Natural killer cell (primary cell): Measurements from ENCODE around the gene CACNA1C. TPM values are rescaled to one million over a fixed set of nuclear protein-coding genes. Genes with fewer than 3 reads are reported as not detected.

ENCODE experiments used
- ATAC-seq, 3 donors: fragments of 150-1000 bp in 2 of 3; fragments of 200-7000 bp in 1 of 3; cut with Tn5 transposase; 1 replicate in 1 of 3; 2 replicates in 2 of 3; pipeline ENCODE4 v1.10.0; 2021; ENCODE audit warnings: mild to moderate bottlenecking in 2 of 3, moderate library complexity in 2 of 3
- DNase-seq, 2 donors: peaks; one replicate each; pipeline versions ENCODE4 v3.0.0 to v3.0.0-alpha.2; 2013 to 2021; ENCODE audit warnings: mixed read lengths in 1 of 2
- H3K27ac ChIP-seq: one replicate; pipeline ENCODE4 v1.5.1; 2013; ENCODE audit warnings: mild to moderate bottlenecking, low read length
- H3K27me3 ChIP-seq: one replicate; pipeline ENCODE4 v1.6.1; 2013; ENCODE audit warnings: low read length; ENCODE audit not compliant: control insufficient read depth, insufficient read depth
- H3K36me3 ChIP-seq: one replicate; pipeline ENCODE4 v1.6.1; 2013; ENCODE audit warnings: low read length; ENCODE audit not compliant: control insufficient read depth, insufficient read depth
- H3K4me1 ChIP-seq: one replicate; pipeline ENCODE4 v1.6.1; 2013; ENCODE audit warnings: low read length; ENCODE audit not compliant: control insufficient read depth, insufficient read depth
- H3K4me3 ChIP-seq: one replicate; pipeline ENCODE4 v1.5.1; 2013; ENCODE audit warnings: low read length
- H3K9me3 ChIP-seq: one replicate; pipeline ENCODE4 v1.6.1; 2013; ENCODE audit warnings: low read length; ENCODE audit not compliant: control insufficient read depth, insufficient read depth
- H3K27ac Mint-ChIP-seq, 2 donors: one replicate each; pipeline ENCODE4 v1.8.0; 2022; ENCODE audit warnings: mild to moderate bottlenecking in 2 of 2, mixed read lengths in 2 of 2, moderate library complexity in 1 of 2
- H3K27me3 Mint-ChIP-seq, 2 donors: one replicate each; pipeline ENCODE4 v1.8.0; 2022; ENCODE audit warnings: low read depth in 2 of 2, mixed read lengths in 2 of 2
- H3K36me3 Mint-ChIP-seq: one replicate; pipeline ENCODE4 v1.8.0; 2022; ENCODE audit warnings: mixed read lengths
- H3K4me1 Mint-ChIP-seq, 2 donors: one replicate each; pipeline ENCODE4 v1.8.0; 2022; ENCODE audit warnings: mixed read lengths in 2 of 2
- H3K4me3 Mint-ChIP-seq: one replicate; pipeline ENCODE4 v1.8.0; 2022; ENCODE audit warnings: mild to moderate bottlenecking, moderate library complexity, mixed read lengths
- H3K9me3 Mint-ChIP-seq, 2 donors: one replicate each; pipeline ENCODE4 v1.8.0; 2022; ENCODE audit warnings: mixed read lengths in 2 of 2
- CTCF ChIP-seq: fragments of 200-600 bp; IDR thresholded peaks from one replicate; pipeline ENCODE4 v1.8.0; 2022; ENCODE audit warnings: antibody characterized with exemption
- WGBS: methylation state at CpG from one replicate; pipeline ENCODE4 v1.1.7; 2013; ENCODE audit warnings: missing lambda C conversion rate; ENCODE audit not compliant: insufficient coverage; 5-methylcytosine and 5-hydroxymethylcytosine counted together
- intact Hi-C: fragments of 100-400 bp; cut with micrococcal nuclease; formaldehyde crosslinking; loops from one replicate; pipeline ENCODE4 v1.14.2; 2022
- total RNA-seq, 4 donors: library from RNA; stranded (reverse); fragments of 120-200 nt in 1 of 4; gene quantifications; one replicate each; pipeline versions ENCODE4 v1.2.3 to v1.2.4, GENCODE V29; 2013 to 2022

The CACNA1C gene
- total RNA-seq, 3 donors from 2014 or later (not counting 1 experiment from before 2014, with no cell fraction given) = 0.07 to 0.35 (median 0.08) TPM

DNA sequence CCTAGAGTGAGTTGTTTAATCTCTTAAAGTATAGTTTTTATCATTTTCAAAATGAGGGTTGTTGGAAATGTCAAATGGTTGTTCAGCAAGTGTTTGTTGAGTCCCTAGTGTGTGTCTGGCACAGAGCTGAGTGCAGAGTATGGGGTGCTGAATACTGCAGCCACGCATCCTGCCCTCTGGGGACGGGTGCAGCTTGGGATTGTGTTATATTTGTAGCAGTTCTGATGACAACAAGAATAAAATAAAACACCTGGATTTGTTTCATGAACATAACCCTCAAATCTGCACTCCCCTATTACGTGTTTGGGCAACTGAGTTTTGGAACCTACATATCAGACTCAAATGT is 127.9 kb downstream of the CACNA1C start:
- Histone ChIP-seq H3K27me3 (no peaks in the 10 kb centered on the region), H3K4me1 (no peaks in the 10 kb centered on the region), H3K4me3 (no peak overlapping the region), H3K36me3 (no peaks in the 10 kb centered on the region), H3K27ac (no peak overlapping the region), H3K9me3 (no peaks in the 10 kb centered on the region)
- no peak overlapping the region for H3K4me3 Mint-ChIP-seq
- no peak overlapping the region for H3K27ac Mint-ChIP-seq
- H3K4me1 Mint-ChIP-seq = peaks cover 0 to 5% of the 10 kb centered on the region in 2 donors
- WGBS = 100% methylated on average over 1 of the region's 3 CpGs
- H3K36me3 Mint-ChIP-seq = no peaks in the 10 kb centered on the region
- no peaks in the 10 kb centered on the region for H3K9me3 Mint-ChIP-seq
- ATAC-seq (no peak), DNase-seq (no peak)
- intact Hi-C loops = no loop called here
- peaks cover 16% of the 10 kb centered on the region in 2 donors for H3K27me3 Mint-ChIP-seq
- TF ChIP-seq CTCF = no peak

DNA sequence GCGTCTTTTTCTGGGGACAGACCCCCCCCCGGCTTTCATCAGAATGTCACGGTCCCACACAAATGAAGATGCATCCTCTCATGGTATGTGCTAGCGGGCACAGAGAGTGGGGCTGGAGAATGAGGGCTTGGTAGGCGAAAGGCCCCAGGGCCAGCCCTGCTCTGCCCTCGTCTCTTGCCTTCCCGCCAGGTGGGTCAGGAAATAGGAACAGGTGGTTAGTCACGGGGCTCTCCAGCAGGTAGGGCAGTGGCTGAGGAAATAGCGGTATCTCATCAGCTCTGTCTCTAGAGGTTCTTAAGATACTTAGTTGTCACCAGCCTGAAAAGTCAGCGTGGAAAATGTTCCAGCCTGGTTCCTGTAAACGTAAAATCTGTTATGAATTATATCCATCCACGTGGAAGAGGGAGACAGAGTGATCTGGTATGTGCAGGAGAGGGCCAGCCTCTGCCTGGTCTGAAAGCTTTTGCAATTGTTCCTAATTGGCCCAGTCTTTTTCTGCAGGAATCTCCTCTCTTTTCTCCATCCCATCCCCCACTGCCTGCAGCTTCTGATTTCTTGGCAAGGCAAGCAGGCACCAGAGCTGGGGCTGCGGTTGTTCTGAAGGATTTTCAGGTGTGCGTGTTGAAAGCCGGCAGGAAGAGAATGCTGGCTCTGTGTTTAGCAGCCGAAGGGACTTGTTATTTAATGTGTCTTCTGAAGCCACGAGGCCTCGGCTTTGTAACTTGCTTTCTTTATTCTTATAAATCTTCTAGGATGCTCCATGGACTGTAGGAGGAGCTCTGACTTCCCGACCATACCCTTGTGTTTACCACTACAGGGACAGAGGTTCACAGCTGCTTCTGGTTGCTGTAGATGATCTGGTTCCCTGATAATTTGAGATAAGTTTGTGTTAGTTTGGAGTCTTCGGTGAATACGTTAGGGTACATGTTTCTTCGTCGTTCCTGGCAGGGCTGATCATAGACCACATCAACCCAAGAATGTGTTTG is 131.1 kb downstream of the CACNA1C start:
- Mint-ChIP-seq H3K36me3 (no peaks in the 10 kb centered on the region), H3K27ac (no peak overlapping the region), H3K4me1 (peaks cover 0 to 5% of the 10 kb centered on the region in 2 donors), H3K4me3 (no peak overlapping the region), H3K27me3 (peaks cover 11 to 16% of the 10 kb centered on the region in 2 donors), H3K9me3 (no peaks in the 10 kb centered on the region)
- Histone ChIP-seq H3K9me3 (no peaks in the 10 kb centered on the region), H3K4me3 (no peak overlapping the region), H3K36me3 (no peaks in the 10 kb centered on the region), H3K27me3 (no peaks in the 10 kb centered on the region), H3K4me1 (no peaks in the 10 kb centered on the region), H3K27ac (no peak overlapping the region)
- intact Hi-C loops = no loop called here
- DNase-seq (no peak), ATAC-seq (no peak)
- WGBS = 53% methylated on average over 23 of the region's 23 CpGs
- no peak for TF ChIP-seq CTCF

- TF ChIP-seq CTCF = no peak
- WGBS = 90% methylated on average over 21 of the region's 21 CpGs
- Histone ChIP-seq H3K27ac (no peak overlapping the region), H3K36me3 (no peaks in the 10 kb centered on the region), H3K4me1 (no peaks in the 10 kb centered on the region), H3K4me3 (no peak overlapping the region), H3K27me3 (no peaks in the 10 kb centered on the region), H3K9me3 (no peaks in the 10 kb centered on the region)
- H3K9me3 Mint-ChIP-seq = no peaks in the 10 kb centered on the region
- DNase-seq = no peak
- H3K4me1 Mint-ChIP-seq = peaks cover 0 to 5% of the 10 kb centered on the region in 2 donors
- H3K4me3 Mint-ChIP-seq = no peak overlapping the region
- H3K36me3 Mint-ChIP-seq = no peaks in the 10 kb centered on the region
- intact Hi-C loops = no loop called here
- H3K27ac Mint-ChIP-seq = no peak overlapping the region
- no peak for ATAC-seq
- peaks cover 7 to 11% of the 10 kb centered on the region in 2 donors for H3K27me3 Mint-ChIP-seq
Measured at GRCh38 chr12:2185751-2186341, 133.1 kb downstream of the CACNA1C start.
